ENCODE results near the gene SLC30A3.

DNA sequence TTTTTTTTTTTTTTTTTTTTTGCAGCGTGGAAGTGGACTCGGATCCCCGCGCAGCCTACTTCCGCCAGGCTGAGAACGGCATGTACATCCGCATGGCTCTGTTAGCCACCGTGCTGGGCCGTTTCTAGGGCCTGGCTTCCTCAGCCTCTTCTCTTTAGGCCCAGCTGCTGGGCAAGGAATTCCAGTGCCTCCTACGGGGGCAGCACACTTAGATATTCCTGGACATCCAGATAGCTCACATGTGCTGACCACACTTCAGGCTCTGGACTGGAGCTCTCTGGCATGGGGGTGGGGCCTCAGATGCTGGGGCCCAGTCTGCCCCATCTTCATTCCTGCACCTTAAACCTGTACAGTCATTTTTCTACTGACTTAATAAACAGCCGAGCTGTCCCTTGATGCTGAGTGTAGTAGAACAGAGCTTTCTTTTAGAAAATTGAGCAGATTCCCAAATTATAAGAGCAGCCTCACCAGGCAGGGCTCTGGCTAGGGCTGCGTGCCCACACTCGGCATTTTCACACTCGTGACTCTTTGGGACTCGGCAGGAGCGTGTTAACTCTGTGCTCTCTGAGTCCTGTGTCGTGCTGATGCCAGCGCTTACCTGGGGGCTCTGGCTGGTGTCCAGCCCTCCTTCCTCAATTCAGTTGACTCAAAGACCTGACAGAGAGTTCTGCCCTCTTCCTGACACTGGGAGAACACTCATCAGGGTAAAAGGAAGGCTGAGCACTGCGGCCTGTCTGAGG, 19.3 kb downstream of the SLC30A3 start:
- TF ChIP-seq, protein P1, sequence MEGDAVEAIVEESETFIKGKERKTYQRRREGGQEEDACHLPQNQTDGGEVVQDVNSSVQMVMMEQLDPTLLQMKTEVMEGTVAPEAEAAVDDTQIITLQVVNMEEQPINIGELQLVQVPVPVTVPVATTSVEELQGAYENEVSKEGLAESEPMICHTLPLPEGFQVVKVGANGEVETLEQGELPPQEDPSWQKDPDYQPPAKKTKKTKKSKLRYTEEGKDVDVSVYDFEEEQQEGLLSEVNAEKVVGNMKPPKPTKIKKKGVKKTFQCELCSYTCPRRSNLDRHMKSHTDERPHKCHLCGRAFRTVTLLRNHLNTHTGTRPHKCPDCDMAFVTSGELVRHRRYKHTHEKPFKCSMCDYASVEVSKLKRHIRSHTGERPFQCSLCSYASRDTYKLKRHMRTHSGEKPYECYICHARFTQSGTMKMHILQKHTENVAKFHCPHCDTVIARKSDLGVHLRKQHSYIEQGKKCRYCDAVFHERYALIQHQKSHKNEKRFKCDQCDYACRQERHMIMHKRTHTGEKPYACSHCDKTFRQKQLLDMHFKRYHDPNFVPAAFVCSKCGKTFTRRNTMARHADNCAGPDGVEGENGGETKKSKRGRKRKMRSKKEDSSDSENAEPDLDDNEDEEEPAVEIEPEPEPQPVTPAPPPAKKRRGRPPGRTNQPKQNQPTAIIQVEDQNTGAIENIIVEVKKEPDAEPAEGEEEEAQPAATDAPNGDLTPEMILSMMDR (IDR thresholded peaks at IDR 0.05), result no peak
- TF ChIP-seq POLR2A (IDR thresholded peaks at IDR 0.05), result no peak

Measured in right lobe of liver (tissue), 4 donors.